GM13977 (cell line): ENCODE results near the gene KRTAP6-2.

ENCODE experiments used
- DNase-seq: peaks from one replicate; pipeline ENCODE4 v3.0.0; 2012; ENCODE audit warnings: low spot score
- CTCF ChIP-seq: IDR thresholded peaks from 2 replicates; pipeline ENCODE4 v1.5.1; 2012; ENCODE audit warnings: mild to moderate bottlenecking, control low read depth; ENCODE audit not compliant: insufficient read depth; ENCODE audit errors: extremely low read depth, missing control alignments
- in situ Hi-C: fragments of 300-500 bp; cut with MboI; formaldehyde crosslinking; loops from one replicate; pipeline ENCODE4 v1.12.0; 2022; ENCODE audit warnings: low sequenced_read_pairs, low pct_unique_long_range_greater_than_20kb, mixed read lengths, inconsistent platforms; ENCODE audit not compliant: unreplicated experiment

KRTAP6-2 gene

GRCh38 chr21:30613836-30614235 is 15.1 kb upstream of the KRTAP6-2 start, which contains the start of gene KRTAP6-1:
Gene KRTAP6-1, minus strand, starts transcription at chr21:30613930. Its CDS starts 26 bp downstream, at chr21:30613904.
- DNase-seq = no peak
- TF ChIP-seq CTCF = no peak
- in situ Hi-C loops = loop anchor here (25.0 kb wide), 1 partner anchor 98 kb away; the partner anchor contains the start of gene KRTAP21-3

GRCh38 chr21:30612132-30612531 is 13.4 kb upstream of the KRTAP6-2 start:
- no peak for TF ChIP-seq CTCF
- DNase-seq = no peak
- in situ Hi-C loops = loop anchor here (25.0 kb wide), 1 partner anchor 100 kb away; the partner anchor contains the start of gene KRTAP21-3

- in situ Hi-C loops = loop anchor here (25.0 kb wide), 1 partner anchor 106 kb away; the partner anchor contains the start of gene KRTAP21-3
- no peak for TF ChIP-seq CTCF
Measured at GRCh38 chr21:30605968-30606367, 7.3 kb upstream of the KRTAP6-2 start.

GRCh38 chr21:30600787-30601186 is 2.1 kb upstream of the KRTAP6-2 start, which contains the start of gene KRTAP22-1:
Gene KRTAP22-1, plus strand, starts transcription at chr21:30601087.
- no peak for TF ChIP-seq CTCF
- DNase-seq = no peak
- in situ Hi-C loops = loop anchor here (25.0 kb wide), 1 partner anchor 112 kb away; the partner anchor contains the start of gene KRTAP21-3

More at GRCh38 chr21:30605968-30606367, 7.3 kb upstream of the KRTAP6-2 start:
- no peak for DNase-seq

GRCh38 chr21:30592140-30592539 is 6.6 kb downstream of the KRTAP6-2 start, which contains the start of gene KRTAP6-3:
Gene KRTAP6-3, plus strand, starts transcription at chr21:30592440. Its CDS starts 6 bp downstream, at chr21:30592446.
- in situ Hi-C loops = no loop called here
- TF ChIP-seq CTCF = no peak
- DNase-seq = no peak

GRCh38 chr21:30590297-30590696 is 8.4 kb downstream of the KRTAP6-2 start, which contains the start of gene KRTAP22-2:
Gene KRTAP22-2, minus strand, starts transcription at chr21:30590397.
- DNase-seq = no peak
- in situ Hi-C loops = no loop called here
- no peak for TF ChIP-seq CTCF

GRCh38 chr21:30582870-30583269 is 15.8 kb downstream of the KRTAP6-2 start:
- in situ Hi-C loops = no loop called here
- DNase-seq = no peak
- TF ChIP-seq CTCF = no peak
